HG03575 (cell line): Measurements from ENCODE around the gene CENPC.

Experiments used
- ATAC-seq: cut with Tn5 transposase; IDR thresholded peaks from one replicate; pipeline ENCODE4 v1.9.1; 2021; ENCODE audit not compliant: unreplicated experiment, insufficient number of reproducible peaks, low FRiP score; ENCODE audit errors: extremely low read depth

CENPC gene, protein sequence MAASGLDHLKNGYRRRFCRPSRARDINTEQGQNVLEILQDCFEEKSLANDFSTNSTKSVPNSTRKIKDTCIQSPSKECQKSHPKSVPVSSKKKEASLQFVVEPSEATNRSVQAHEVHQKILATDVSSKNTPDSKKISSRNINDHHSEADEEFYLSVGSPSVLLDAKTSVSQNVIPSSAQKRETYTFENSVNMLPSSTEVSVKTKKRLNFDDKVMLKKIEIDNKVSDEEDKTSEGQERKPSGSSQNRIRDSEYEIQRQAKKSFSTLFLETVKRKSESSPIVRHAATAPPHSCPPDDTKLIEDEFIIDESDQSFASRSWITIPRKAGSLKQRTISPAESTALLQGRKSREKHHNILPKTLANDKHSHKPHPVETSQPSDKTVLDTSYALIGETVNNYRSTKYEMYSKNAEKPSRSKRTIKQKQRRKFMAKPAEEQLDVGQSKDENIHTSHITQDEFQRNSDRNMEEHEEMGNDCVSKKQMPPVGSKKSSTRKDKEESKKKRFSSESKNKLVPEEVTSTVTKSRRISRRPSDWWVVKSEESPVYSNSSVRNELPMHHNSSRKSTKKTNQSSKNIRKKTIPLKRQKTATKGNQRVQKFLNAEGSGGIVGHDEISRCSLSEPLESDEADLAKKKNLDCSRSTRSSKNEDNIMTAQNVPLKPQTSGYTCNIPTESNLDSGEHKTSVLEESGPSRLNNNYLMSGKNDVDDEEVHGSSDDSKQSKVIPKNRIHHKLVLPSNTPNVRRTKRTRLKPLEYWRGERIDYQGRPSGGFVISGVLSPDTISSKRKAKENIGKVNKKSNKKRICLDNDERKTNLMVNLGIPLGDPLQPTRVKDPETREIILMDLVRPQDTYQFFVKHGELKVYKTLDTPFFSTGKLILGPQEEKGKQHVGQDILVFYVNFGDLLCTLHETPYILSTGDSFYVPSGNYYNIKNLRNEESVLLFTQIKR

DNA sequence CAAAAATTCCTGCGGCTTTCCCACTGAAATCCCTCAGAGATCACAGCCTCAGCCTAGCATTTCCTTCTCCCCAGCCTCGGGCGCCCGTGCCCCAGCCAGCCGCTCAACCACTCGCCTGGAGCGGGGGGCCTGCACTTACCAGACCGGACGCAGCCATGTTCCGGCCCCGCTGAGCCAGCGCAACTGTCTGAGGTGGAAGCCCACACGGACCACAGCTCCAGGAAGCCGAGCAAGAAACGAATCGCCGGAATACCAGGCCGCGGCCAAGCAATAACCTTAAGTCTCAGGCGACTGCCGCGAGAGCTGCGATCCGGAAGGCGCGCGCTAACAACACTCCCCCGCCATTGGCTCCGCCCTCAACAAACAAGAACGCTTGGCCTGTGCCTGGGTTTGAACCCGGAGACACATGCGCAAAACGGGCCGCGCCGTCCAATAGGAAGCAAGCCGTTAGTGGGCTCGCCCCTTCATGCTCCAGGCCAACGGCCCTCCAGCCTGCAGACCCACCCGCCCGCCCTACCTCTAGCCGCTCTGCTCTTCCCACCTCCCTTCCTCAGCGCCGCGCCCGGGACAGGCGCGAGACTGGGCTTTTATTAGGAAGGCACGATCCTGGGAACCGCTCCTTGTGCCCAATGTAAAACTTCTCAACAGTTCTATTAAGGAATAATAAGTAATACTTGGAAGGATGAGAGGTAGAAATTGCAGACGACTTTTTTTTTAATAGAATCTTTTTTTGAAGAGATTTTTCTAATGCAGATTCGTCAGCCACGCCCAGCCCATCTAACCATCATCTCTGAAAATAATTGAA, at the start of gene CENPC:
TSS of gene CENPC (minus strand) at position 305 of the 805 bp plus-strand sequence. CDS start at position 157, 148 bp downstream.
- ATAC-seq = peak; percentile 84

DNA sequence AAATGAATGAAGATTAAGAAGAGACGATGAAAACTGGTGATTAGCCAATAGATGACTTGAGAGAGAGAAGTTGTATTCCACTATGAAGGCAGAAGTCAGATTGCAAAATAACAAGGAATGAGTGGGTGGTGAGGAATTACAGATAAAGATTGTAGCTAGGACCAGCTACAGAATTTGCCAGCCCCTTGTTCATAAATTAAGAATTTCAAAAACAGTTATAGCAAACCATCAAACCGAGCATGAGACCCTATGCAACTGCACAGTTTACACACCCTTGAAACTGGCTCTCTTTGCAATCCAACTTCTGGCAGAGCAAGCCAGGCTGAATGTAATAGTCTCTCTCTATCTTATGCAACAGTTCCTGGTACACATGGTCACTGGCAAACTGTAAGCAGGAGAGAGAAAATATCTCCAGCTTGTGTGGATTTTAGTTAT, 48.5 kb upstream of the CENPC start:
- no peak for ATAC-seq

DNA sequence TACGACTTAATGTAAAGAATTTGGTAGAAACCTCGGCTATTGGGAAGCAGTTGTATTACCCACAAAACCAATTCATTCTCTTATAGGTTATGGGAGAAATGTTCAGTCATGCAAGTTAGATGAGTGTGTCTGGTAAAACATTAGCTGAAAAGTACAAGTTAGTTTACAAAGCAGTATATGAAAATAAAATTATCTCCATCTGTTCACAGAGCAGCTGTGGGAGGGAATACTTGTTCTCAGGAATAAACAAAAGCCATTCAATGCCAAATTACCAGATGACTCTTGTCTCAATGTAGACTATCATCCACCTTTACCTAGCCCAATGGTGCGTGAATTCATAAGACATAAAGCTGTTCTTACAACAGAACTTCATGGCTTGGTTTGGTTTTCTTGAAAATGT, 41.9 kb upstream of the CENPC start:
- no peak for ATAC-seq

DNA sequence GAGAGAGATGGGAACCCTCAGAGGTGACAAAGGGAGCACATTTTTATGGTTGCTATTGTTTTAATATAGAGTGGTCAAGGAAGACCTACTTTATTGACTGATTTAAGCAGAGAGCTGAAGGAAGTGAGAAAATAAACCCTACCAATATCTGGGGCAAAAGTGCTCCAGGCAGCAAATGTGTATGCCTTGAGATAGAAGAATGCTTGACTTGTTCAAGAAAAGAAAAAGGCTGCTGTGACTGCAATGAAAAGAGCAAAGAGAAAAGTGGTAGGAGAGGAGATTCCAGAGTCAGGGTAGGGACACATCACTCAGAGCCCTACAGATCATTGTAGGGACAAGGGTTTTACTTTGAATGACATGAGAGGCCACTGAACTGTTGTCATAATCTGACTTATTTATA, 39.2 kb upstream of the CENPC start:
- no peak for ATAC-seq

DNA sequence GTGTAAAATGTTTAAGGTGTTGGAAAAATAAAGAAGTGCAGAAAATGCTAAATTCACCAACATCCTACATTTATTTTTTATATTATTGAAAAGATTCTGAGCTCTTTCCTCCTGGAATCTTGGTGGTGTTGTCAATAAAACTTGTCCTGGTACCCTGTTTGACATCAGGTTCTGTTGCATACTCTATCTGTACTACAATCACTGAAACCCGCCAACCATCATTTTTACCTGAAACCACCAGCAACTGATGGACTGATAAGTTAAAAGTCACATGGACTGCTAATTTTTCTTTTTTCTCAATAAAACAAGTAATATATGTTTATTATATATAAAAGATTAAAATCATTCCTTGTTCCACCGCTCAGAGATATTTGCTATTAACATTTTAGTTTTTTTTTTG, 36.6 kb upstream of the CENPC start:
- ATAC-seq = no peak

DNA sequence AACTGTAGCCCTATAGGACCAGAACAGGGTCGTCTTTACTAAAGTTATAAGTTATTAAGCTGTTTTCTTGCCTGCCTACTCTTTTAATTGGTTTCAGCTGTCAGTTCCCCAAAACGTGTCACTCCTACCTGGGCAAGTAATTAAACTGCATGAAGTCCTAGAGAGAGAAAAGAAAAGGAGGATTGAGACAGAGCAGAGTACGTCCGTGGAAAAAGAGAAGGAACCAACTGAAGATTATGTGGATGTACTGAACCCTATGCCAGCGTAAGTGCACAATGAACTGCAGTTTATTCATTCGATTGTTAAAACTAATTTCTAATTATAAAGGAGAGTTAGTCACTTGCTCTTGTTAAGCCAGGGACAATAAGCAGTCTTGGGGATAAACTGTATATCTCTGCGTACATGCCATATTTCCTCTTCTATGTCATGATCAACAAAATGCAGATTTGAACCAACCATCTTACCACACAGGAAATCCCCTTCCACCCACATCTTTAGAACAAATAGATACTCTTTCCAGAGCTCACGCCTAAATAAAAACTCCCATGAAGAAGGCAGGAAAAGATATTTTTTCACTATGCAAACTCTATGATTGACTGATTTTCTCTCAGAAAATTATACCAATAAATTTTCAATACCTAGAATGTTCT, 36.0 kb upstream of the CENPC start:
- ATAC-seq = no peak

- no peak for ATAC-seq
Measured at GRCh38 chr4:67580577-67580976, 35.3 kb upstream of the CENPC start.

DNA sequence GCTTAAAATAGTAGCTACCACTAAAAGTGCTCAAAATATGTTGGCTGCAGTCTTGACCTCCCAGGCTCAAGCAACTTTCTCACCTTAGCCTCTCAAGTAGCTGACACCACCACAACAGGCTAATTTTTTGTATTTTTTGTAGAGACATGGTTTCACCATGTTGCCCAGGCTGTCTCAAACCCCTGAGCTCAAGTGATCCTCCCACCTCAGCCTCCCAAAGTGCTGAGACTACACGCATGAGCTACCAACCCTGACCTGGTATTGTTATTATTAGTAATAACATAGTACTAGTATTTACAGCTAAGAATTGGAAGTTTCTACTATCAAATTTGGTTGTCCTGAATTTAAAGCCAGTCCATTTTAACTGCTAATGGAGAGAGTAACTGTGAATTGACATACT, 31.2 kb upstream of the CENPC start:
- ATAC-seq = peak; percentile 34

- ATAC-seq = no peak
Measured at GRCh38 chr4:67576059-67576466, 30.8 kb upstream of the CENPC start.

DNA sequence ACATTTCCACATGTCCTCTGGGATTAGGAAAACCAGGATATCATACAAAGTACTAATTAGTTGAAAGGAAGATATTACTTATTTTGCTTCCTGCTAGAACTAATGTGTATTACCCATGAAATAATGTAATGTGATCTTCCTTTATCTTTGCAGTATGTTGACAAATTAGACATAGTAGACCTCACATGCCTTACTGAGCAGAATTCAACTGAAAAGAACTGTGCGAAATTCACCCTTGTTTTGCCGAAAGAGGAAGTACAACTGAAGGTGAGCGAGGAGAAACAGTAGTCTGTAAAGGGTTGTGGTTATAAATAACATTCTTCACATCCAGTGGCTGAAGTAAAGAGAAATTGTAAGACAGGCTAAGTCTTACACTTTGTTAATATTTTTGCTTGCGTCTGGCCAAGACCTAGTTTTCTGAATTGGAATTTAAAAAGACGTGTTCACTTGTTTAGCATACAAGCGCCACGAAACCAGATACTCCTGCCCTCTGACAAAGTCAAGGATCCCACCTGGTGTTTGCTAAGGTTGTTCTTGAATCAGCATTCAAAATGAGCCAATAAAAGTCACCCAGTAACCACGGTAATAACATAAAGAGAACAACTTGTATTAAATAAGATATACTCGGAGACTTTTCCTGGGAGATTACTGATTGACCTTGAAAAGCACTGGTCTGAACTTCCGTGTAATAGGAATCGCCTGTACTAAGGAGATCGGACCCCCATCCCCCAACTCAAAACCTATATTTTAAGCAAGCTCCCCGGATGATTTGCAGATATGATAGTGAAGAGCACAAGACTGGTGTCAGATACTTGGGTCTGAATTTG, 30.1 kb upstream of the CENPC start:
- peak; percentile 88 for ATAC-seq

- no peak for ATAC-seq
Measured at GRCh38 chr4:67573193-67573592, 27.9 kb upstream of the CENPC start.

DNA sequence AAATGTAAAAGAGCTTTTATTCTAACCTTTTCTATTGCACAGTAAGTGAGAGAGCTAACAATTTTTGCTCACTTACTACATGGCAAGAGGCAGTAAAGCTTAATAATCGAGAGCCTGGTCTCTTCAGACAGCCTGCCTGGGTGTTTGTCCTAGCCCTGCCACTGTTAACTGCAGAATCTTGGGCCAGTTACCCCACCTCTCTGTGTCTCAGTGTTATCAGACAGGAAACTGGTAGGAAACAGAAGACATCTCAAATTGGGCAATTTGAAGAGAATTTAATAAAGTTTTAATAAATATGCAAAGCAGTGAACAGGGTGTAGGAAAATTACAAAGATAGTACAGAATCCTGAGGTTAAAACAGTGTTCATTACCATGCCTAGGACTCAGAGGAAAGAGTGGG, 26.7 kb upstream of the CENPC start:
- ATAC-seq = no peak

GRCh38 chr4:67570537-67570936, 25.2 kb upstream of the CENPC start:
- ATAC-seq = no peak

DNA sequence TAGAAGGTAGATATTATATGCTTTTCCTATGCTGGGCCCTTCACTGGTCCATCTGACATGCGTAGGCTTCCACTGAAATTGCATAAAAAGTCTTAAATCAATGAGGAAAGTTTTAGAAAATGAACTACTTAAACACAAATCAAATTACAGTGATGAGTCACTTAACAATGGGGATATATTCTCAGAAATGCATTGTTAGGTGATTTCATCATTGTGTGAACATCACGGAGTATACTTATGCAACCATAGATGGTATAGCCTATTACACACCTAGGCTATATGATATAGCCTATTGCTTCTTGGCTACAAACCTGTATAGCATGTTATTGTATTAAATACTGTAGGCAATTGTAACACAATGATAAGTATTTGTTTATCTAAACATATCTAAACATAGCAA, 23.5 kb upstream of the CENPC start:
- ATAC-seq = no peak

DNA sequence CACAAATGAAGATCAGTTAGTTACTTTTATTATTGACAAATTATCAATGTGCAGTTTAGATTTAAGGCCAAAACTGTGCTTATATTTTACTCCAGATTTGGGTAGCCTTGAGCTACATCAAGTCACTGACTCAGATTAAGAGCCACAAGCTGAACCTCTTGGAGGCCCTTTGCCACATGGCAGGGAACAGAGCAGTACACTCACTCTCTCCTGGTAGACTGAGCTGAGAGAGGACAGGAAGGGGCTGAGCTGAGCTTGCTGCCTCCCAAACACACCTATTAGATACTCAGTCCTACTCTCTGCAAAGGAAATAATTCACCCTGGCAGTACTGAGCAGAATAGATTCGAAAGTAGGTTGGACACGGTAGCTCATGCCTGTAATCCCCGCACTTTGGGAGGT, 21.0 kb upstream of the CENPC start:
- no peak for ATAC-seq

DNA sequence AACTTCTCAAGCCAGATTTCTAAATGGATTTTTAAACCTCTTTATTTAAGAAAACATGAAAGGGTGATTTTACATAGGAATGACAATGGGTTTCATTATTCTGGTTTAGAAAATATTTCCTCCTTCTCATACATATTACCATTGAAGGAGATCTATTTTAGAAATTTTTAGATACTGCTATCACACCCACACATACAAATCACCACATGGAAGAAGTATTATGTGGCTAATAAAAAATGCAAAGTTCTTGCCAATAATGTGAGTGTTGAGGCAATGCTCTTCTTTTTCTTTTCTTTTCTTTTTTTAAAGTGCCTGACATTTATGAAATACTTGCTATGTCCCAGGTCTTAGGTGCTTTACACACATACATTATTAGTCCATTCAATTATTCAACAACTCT, 20.0 kb upstream of the CENPC start:
- no peak for ATAC-seq

DNA sequence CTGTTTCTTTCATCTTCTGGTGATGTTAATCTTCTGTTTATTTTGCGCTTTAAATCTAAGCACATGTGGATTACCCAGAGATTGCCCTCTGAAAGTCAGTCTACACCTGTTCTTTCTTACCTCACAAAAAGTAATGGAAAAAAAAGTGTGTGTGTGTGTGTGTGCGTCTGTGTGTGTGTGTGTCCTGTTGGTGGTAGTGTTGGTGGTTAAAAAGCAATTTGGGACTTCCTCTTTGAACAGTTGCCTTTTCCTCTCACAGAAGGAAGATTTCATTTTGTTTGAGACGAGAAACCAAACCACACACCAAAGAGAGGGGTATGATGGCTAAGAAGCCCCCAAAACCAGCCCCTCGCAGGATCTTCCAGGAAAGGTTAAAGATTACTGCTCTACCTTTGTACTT, 13.2 kb upstream of the CENPC start, which contains the start of gene STAP1:
TSS of gene STAP1 (plus strand) at position 235 of the 400 bp plus-strand sequence. CDS start at position 318, 83 bp downstream.
- ATAC-seq = no peak

- no peak for ATAC-seq
Measured at GRCh38 chr4:67556436-67556835, 11.1 kb upstream of the CENPC start.
